HepG2 (cell line): ENCODE measurements around the gene DCTN1. TPM values are rescaled to one million over a fixed set of nuclear protein-coding genes. Genes with fewer than 3 reads are reported as not detected.

ENCODE experiments used
- BCL3 ChIP-seq: sonication (generic); formaldehyde crosslinking; IDR thresholded peaks from 2 replicates; pipeline ENCODE4 v1.5.1; 2020; ENCODE audit warnings: mild to moderate bottlenecking, missing genetic modification reagents, moderate library complexity
- E2F2 ChIP-seq: sonication (generic); formaldehyde crosslinking; IDR thresholded peaks from 2 replicates; pipeline ENCODE4 v1.4.0; 2020; ENCODE audit warnings: missing genetic modification reagents, borderline replicate concordance
- JUND ChIP-seq: sonication (generic); formaldehyde crosslinking; IDR thresholded peaks from 2 replicates; pipeline ENCODE4 v1.8.0; 2022; ENCODE audit warnings: mild to moderate bottlenecking, missing genetic modification reagents
- NFKBIZ ChIP-seq: IDR thresholded peaks from 2 replicates; pipeline ENCODE4 v1.6.1; 2018; ENCODE audit warnings: missing genetic modification reagents, missing compliant biosample characterization
- POLR2G ChIP-seq: fragments of 200-400 bp; formaldehyde crosslinking; IDR thresholded peaks from 2 replicates; pipeline ENCODE4 v1.6.1; 2018; ENCODE audit warnings: mild to moderate bottlenecking, low read depth, low read length, moderate library complexity
- REL ChIP-seq: sonication (generic); formaldehyde crosslinking; conservative IDR thresholded peaks from 2 replicates; pipeline ENCODE4 v1.8.0; 2022; ENCODE audit warnings: mild to moderate bottlenecking, missing genetic modification reagents, moderate library complexity
- RELA ChIP-seq: sonication (generic); formaldehyde crosslinking; IDR thresholded peaks from 2 replicates; pipeline ENCODE4 v1.4.0; 2020; ENCODE audit warnings: missing genetic modification reagents
- ZNF10 ChIP-seq: sonication (generic); formaldehyde crosslinking; IDR thresholded peaks from 2 replicates; pipeline ENCODE4 v1.4.0; 2020; ENCODE audit warnings: mild to moderate bottlenecking, low read depth, missing genetic modification reagents, borderline replicate concordance
- ZNF160 ChIP-seq: sonication (generic); formaldehyde crosslinking; IDR thresholded peaks from 2 replicates; pipeline ENCODE4 v1.8.0; 2022; ENCODE audit warnings: mild to moderate bottlenecking, inconsistent platforms, missing genetic modification reagents
- ZNF317 ChIP-seq: sonication (generic); formaldehyde crosslinking; IDR thresholded peaks from 2 replicates; pipeline ENCODE4 v1.5.0; 2020; ENCODE audit warnings: mild to moderate bottlenecking, missing genetic modification reagents
- ZNF557 ChIP-seq: sonication (generic); formaldehyde crosslinking; IDR thresholded peaks from 2 replicates; pipeline ENCODE4 v1.4.0; 2020; ENCODE audit warnings: missing genetic modification reagents
- ZNF772 ChIP-seq: sonication (generic); formaldehyde crosslinking; IDR thresholded peaks from 2 replicates; pipeline ENCODE4 v1.5.0; 2020; ENCODE audit warnings: mild to moderate bottlenecking, missing genetic modification reagents
- ZUFSP ChIP-seq: sonication (generic); formaldehyde crosslinking; IDR thresholded peaks from 2 replicates; pipeline ENCODE4 v1.9.0; 2021; ENCODE audit warnings: missing genetic modification reagents, mild to moderate bottlenecking, borderline replicate concordance
- polyA plus RNA-seq, 8 experiments: library from polyadenylated mRNA; depleted of rRNA in 3 of 8; stranded (reverse) in 7 of 8; unstranded in 1 of 8; fragments of >200 nt; fragmentation: Illumina TruSeq in 4 of 8; extraction: Trizol in 4 of 8; gene quantifications; 2 replicates each; pipeline versions ENCODE4 v1.2.1 to v1.2.3, GENCODE V29; 2011 to 2016; ENCODE audit warnings: low read depth in 4 of 8, missing spikeins in 1 of 8, mixed read lengths in 1 of 8; ENCODE audit not compliant: insufficient read depth in 1 of 8
- total RNA-seq, 5 experiments: library from RNA; depleted of rRNA; stranded (reverse); fragments of >200 nt; fragmentation: Illumina TruSeq; extraction: Trizol; gene quantifications; 2 replicates each; pipeline ENCODE4 v1.2.3, GENCODE V29; 2016; ENCODE audit warnings: low read depth in 1 of 5
- TF ChIP-seq, protein P1 (sequence below): sonication (generic); formaldehyde crosslinking; IDR thresholded peaks from 2 replicates; pipeline ENCODE4 v1.5.1; 2020; ENCODE audit warnings: mild to moderate bottlenecking, missing genetic modification reagents, borderline replicate concordance
- TF ChIP-seq, protein P2 (sequence below): sonication (generic); formaldehyde crosslinking; IDR thresholded peaks from 2 replicates; pipeline ENCODE4 v1.5.0; 2020; ENCODE audit warnings: missing genetic modification reagents
- TF ChIP-seq, protein P3 (sequence below), 2 experiments: fragments of 450-650 bp in 1 of 2; sonication (generic) in 1 of 2; formaldehyde crosslinking; IDR thresholded peaks; 2 replicates each; pipeline versions ENCODE4 v1.5.0 to v1.8.0; 2020 to 2022; ENCODE audit warnings: mild to moderate bottlenecking in 1 of 2, missing genetic modification reagents in 1 of 2

Gene DCTN1
- total and polyA plus RNA-seq, 2 of the 13 experiments (the other 11 are each of a cell fraction or from before 2014, with no cell fraction given) = 73.2 to 122 TPM

DNA sequence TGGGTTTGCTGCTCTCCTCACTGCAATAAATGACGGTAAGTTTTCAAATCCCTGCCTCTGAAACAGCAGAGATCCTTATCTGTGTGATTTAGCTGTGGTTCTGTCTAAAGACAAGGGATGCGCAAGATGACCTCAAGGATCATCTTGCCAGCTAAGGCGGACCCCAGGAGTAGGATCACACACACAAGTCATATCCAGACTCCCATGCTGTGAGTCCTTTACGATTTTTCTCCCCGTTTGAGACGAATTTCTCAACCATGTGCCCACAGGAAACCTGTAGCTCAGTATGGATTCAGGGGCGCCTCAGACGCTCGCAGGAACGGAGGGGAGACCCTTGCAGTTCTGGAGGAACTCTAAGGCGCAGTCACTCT is 11.1 kb upstream of the DCTN1 start (continued):
- 0 out of 2 replicates have a peak, but pooled peaks have one; percentile 28 for TF ChIP-seq ZNF557 (CRISPR knock-in tag)
- no peak for TF ChIP-seq REL (CRISPR knock-in tag)
- TF ChIP-seq, protein P1, sequence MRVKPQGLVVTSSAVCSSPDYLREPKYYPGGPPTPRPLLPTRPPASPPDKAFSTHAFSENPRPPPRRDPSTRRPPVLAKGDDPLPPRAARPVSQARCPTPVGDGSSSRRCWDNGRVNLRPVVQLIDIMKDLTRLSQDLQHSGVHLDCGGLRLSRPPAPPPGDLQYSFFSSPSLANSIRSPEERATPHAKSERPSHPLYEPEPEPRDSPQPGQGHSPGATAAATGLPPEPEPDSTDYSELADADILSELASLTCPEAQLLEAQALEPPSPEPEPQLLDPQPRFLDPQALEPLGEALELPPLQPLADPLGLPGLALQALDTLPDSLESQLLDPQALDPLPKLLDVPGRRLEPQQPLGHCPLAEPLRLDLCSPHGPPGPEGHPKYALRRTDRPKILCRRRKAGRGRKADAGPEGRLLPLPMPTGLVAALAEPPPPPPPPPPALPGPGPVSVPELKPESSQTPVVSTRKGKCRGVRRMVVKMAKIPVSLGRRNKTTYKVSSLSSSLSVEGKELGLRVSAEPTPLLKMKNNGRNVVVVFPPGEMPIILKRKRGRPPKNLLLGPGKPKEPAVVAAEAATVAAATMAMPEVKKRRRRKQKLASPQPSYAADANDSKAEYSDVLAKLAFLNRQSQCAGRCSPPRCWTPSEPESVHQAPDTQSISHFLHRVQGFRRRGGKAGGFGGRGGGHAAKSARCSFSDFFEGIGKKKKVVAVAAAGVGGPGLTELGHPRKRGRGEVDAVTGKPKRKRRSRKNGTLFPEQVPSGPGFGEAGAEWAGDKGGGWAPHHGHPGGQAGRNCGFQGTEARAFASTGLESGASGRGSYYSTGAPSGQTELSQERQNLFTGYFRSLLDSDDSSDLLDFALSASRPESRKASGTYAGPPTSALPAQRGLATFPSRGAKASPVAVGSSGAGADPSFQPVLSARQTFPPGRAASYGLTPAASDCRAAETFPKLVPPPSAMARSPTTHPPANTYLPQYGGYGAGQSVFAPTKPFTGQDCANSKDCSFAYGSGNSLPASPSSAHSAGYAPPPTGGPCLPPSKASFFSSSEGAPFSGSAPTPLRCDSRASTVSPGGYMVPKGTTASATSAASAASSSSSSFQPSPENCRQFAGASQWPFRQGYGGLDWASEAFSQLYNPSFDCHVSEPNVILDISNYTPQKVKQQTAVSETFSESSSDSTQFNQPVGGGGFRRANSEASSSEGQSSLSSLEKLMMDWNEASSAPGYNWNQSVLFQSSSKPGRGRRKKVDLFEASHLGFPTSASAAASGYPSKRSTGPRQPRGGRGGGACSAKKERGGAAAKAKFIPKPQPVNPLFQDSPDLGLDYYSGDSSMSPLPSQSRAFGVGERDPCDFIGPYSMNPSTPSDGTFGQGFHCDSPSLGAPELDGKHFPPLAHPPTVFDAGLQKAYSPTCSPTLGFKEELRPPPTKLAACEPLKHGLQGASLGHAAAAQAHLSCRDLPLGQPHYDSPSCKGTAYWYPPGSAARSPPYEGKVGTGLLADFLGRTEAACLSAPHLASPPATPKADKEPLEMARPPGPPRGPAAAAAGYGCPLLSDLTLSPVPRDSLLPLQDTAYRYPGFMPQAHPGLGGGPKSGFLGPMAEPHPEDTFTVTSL = no peak
- TF ChIP-seq, protein P2, sequence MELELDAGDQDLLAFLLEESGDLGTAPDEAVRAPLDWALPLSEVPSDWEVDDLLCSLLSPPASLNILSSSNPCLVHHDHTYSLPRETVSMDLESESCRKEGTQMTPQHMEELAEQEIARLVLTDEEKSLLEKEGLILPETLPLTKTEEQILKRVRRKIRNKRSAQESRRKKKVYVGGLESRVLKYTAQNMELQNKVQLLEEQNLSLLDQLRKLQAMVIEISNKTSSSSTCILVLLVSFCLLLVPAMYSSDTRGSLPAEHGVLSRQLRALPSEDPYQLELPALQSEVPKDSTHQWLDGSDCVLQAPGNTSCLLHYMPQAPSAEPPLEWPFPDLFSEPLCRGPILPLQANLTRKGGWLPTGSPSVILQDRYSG (CRISPR knock-in tag) = no peak
- TF ChIP-seq JUND = no peak
- no peak for TF ChIP-seq ZNF317 (CRISPR knock-in tag)
- no peak for TF ChIP-seq ZUFSP
- no peak for TF ChIP-seq POLR2G
- 0 out of 2 replicates have a peak, but pooled peaks have one; percentile 35 for TF ChIP-seq RELA (CRISPR knock-in tag)
- no peak; the same call in 1 of the 2 replicates for TF ChIP-seq NFKBIZ (CRISPR knock-in tag)
- TF ChIP-seq, protein P3, sequence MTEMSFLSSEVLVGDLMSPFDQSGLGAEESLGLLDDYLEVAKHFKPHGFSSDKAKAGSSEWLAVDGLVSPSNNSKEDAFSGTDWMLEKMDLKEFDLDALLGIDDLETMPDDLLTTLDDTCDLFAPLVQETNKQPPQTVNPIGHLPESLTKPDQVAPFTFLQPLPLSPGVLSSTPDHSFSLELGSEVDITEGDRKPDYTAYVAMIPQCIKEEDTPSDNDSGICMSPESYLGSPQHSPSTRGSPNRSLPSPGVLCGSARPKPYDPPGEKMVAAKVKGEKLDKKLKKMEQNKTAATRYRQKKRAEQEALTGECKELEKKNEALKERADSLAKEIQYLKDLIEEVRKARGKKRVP (CRISPR knock-in tag; IDR thresholded peaks at IDR 0.05) = 0 out of 4 replicates have a peak, but pooled peaks of 1 of the 2 experiments have one; percentile 9
- TF ChIP-seq E2F2 (CRISPR knock-in tag) = no peak
- TF ChIP-seq ZNF160 (CRISPR knock-in tag) = no peak
- no peak for TF ChIP-seq ZNF772
- TF ChIP-seq ZNF10 (CRISPR knock-in tag) = no peak
- TF ChIP-seq BCL3 (CRISPR knock-in tag) = no peak
